Mesodermal cell (in vitro differentiated cells): ENCODE measurements around the gene NFKBIA.

Experiments used
- H3K27ac ChIP-seq: 2 replicates; pipeline ENCODE4 v1.7.0; 2013; ENCODE audit warnings: mild to moderate bottlenecking, low read depth, low read length, moderate library complexity; ENCODE audit not compliant: severe bottlenecking
- H3K36me3 ChIP-seq: 2 replicates; pipeline ENCODE4 v1.7.1; 2013; ENCODE audit warnings: mild to moderate bottlenecking, low read length, moderate library complexity; ENCODE audit not compliant: control insufficient read depth, insufficient read depth
- H3K4me1 ChIP-seq: one replicate; pipeline ENCODE4 v1.7.1; 2013; ENCODE audit warnings: mild to moderate bottlenecking, low read length; ENCODE audit not compliant: insufficient read depth, control insufficient read depth, poor library complexity, severe bottlenecking
- H3K4me3 ChIP-seq: 2 replicates; pipeline ENCODE4 v1.7.0; 2013; ENCODE audit warnings: low read length, control low read depth, mild to moderate bottlenecking; ENCODE audit not compliant: insufficient read depth, poor library complexity, severe bottlenecking; ENCODE audit errors: extremely low read depth
- H3K9me3 ChIP-seq: 2 replicates; pipeline ENCODE4 v1.7.1; 2013; ENCODE audit warnings: mild to moderate bottlenecking, low read length, moderate library complexity; ENCODE audit not compliant: control insufficient read depth
- WGBS, 2 experiments: methylation state at CpG; one replicate each; pipeline ENCODE4 v1.1.5; 2013; ENCODE audit warnings: missing lambda C conversion rate in 2 of 2; ENCODE audit not compliant: insufficient coverage in 2 of 2; 5-methylcytosine and 5-hydroxymethylcytosine counted together

Gene NFKBIA

DNA sequence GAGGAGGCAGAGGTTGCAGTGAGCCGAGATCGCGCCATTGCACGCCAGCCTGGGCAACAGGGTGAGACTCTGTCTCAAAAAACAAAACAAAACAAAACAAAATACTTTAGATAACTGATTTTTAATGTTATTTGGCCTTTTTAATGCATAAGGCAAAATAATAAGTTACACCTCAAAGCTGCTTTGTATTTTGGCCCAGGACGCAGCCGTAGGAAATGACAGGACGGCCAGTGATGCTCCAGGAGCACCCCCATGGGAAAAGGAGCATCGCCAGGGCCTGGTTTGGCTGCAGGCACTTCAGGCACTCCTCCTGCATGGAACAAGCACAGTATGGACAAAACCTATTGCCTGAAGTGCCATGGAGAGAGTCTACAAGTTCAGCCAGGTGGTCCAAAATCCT, 3.5 kb upstream of the NFKBIA start:
- Histone ChIP-seq H3K27ac (no peak overlapping the region), H3K9me3 (no peaks in the 10 kb centered on the region), H3K4me1 (peaks cover 8% of the 10 kb centered on the region), H3K36me3 (peaks cover 7% of the 10 kb centered on the region), H3K4me3 (no peak overlapping the region)
- WGBS, 2 experiments: 98% methylated on average over 4 to 6 of the region's 8 CpGs

DNA sequence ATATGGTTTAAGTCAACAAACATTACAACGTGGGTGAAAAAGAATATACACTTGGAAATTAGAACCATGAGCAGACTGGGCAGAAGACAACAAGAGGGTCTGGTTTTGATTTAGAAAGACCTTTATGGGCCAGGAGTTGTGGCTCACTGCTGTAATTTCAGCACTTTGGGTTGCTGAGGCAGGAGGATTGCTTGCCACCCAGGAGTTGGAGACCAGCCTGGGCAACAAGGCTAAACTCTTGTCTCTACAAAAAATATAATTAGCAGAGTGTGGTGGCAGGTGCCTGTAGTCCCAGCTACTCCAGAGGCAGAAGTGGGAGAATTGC, 2.7 kb upstream of the NFKBIA start:
- no peak overlapping the region for H3K4me3 ChIP-seq
- 100% methylated on average over 1 of the region's 1 CpG; no CpG with 5 or more reads in 1 of the 2 experiments for WGBS, 2 experiments
- H3K4me1 ChIP-seq: peaks cover 15% of the 10 kb centered on the region

GRCh38 chr14:35406506-35407305, 2.2 kb upstream of the NFKBIA start:
- Histone ChIP-seq H3K4me3 (no peak overlapping the region), H3K27ac (no peak overlapping the region), H3K4me1 (peaks cover 19% of the 10 kb centered on the region), H3K36me3 (peaks cover 20% of the 10 kb centered on the region), H3K9me3 (no peaks in the 10 kb centered on the region)
- 0 to 22% methylated on average over 1 to 3 of the region's 5 CpGs for WGBS, 2 experiments

More for the DNA sequence above, 2.7 kb upstream of the NFKBIA start:
- Histone ChIP-seq H3K27ac (no peak overlapping the region), H3K36me3 (peaks cover 14% of the 10 kb centered on the region), H3K9me3 (no peaks in the 10 kb centered on the region)

- no CpG with 5 or more reads among the region's 2 CpGs for WGBS, 2 experiments
Observed at GRCh38 chr14:35406090-35406489, 1.5 kb upstream of the NFKBIA start.

DNA sequence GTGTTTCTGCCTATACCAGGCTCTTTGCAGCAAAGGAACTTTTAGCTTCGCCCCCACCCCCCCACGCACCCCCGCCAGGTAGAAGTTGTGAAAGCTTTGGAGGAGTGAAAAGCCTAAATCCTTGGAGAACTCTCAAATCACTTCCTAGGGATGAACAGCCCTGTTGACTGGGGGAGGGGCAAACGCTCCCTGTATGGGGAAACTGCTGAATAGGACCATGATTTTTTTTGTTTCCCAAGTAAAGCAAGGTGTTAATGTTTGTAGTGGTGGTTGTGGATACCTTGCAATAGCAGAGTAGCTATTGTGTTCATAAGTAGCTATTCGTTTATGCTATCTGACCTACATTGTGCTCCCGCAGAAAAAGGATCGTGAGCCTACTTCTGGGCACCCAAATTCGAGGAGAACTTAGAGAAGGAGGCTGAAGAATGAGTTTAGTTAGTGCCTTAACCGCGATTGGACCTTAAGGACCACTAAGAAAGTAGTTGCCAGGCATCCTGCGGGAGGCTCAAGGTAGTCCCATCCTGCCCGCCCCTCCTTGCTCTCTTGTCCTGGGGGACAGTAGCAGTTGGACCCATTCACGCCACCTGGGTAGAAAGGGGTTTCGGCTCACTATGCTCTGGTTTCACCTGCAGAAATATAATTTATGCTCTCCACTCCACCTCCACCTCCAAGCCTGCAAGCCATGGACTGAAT, 901 bp upstream of the NFKBIA start:
- peaks cover 19% of the 10 kb centered on the region for H3K4me1 ChIP-seq
- peak overlapping the region; percentile 82 for H3K4me3 ChIP-seq
- H3K36me3 ChIP-seq: peaks cover 32% of the 10 kb centered on the region
- no peaks in the 10 kb centered on the region for H3K9me3 ChIP-seq
- H3K27ac ChIP-seq: peak overlapping the region; percentile 92
- WGBS, 2 experiments: 44% methylated on average over 8 to 10 of the region's 14 CpGs

More at GRCh38 chr14:35406090-35406489, 1.5 kb upstream of the NFKBIA start:
- Histone ChIP-seq H3K36me3 (peaks cover 26% of the 10 kb centered on the region), H3K9me3 (no peaks in the 10 kb centered on the region), H3K4me3 (no peak overlapping the region), H3K27ac (no peak overlapping the region), H3K4me1 (peaks cover 19% of the 10 kb centered on the region)

DNA sequence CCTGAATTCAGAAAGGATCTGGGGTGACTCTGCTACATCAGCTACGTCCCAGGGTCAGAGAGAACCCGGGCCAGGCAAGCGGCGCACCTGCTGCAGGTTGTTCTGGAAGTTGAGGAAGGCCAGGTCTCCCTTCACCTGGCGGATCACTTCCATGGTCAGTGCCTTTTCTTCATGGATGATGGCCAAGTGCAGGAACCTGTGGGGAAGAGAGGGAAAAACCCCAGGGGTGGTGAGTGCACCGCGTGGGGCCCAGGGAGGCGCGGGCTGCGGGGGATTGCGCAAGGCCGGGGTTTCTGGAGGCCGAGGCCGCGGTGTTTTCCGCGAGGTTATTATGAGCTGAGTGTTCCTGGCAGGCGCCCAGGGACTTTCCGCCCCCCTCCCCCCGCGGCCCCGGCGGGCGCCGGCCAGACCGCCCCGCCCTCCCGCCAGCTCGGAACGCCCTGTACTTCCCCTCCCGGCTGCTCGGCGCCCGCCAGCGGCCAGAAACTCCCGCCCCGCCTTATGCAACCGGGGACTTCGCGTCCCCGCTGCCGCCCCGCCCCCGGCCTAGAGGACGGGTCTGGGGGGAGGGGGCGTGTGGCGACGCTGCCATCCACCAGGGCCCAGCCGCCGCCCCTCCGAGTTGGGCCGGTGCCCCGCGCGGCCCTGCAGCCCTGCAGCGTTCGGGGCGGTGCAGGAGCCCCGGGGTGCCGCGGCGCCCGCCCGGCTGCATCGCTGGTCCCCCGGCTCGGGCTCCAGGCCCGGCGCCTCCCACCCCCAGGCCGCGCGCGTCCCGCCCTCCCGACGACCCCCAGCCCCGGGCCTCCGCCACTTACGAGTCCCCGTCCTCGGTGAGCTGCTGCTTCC, 723 bp downstream of the NFKBIA start:
- WGBS, 2 experiments: 3 to 4% methylated on average over 57 to 66 of the region's 81 CpGs
- H3K27ac ChIP-seq: peak overlapping the region; percentile 92
- H3K4me1 ChIP-seq: peaks cover 19% of the 10 kb centered on the region
- no peaks in the 10 kb centered on the region for H3K9me3 ChIP-seq
- peak overlapping the region; percentile 82 for H3K4me3 ChIP-seq
- peaks cover 38% of the 10 kb centered on the region for H3K36me3 ChIP-seq

DNA sequence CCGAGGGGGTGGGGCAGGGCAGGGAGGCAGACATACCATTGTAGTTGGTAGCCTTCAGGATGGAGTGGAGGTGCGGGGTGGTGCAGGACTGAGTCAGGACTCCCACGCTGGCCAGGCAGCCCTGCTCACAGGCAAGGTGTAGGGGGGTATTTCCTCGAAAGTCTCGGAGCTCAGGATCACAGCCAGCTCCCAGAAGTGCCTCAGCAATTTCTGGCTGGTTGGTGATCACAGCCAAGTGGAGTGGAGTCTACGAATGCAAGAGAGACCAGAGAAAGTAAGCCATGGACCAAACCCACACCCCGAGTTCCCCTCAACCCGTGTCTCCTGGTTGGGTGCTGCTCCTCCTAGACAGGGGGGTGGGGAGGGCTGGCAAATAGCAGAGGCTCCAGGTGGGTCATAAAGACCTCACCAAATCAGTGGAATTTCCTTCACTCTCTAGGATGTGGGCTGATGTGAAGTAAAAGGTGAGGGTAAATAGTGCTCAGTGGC, 1.4 kb downstream of the NFKBIA start:
- H3K4me3 ChIP-seq: peak overlapping the region; percentile 82
- no peaks in the 10 kb centered on the region for H3K9me3 ChIP-seq
- peaks cover 24% of the 10 kb centered on the region for H3K4me1 ChIP-seq
- peak overlapping the region; percentile 64 for H3K27ac ChIP-seq
- 86 to 92% methylated on average over 4 to 6 of the region's 8 CpGs for WGBS, 2 experiments
- H3K36me3 ChIP-seq: peaks cover 38% of the 10 kb centered on the region

DNA sequence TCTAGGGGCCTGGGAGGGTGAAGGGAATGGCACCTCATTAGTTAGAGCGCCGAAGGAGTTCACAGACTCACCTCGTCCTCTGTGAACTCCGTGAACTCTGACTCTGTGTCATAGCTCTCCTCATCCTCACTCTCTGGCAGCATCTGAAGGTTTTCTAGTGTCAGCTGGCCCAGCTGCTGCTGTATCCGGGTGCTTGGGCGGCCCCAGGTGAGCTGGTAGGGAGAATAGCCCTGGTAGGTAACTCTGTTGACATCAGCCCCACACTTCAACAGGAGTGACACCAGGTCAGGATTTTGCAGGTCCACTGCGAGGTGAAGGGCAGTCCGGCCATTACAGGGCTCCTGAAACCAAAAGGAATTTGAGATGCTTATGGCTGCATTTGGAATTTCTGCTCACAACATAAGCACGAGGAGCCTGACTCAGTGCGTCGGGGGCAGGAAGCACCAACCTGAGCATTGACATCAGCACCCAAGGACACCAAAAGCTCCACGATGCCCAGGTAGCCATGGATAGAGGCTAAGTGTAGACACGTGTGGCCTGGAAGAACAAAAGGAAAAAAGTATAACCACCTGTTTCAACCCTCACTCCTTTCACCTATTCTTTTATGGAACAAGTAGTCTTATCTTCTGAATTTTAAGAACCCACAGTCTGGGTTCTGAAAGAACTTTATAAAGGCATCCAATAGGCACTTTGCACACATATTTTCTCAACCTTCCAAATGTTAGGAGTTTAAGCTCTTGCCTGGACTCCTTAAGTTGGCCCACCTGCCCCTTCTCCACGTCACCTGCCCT, 2.0 kb downstream of the NFKBIA start:
- Histone ChIP-seq H3K4me3 (peak overlapping the region; percentile 82), H3K4me1 (peaks cover 30% of the 10 kb centered on the region), H3K9me3 (no peaks in the 10 kb centered on the region), H3K36me3 (peaks cover 38% of the 10 kb centered on the region), H3K27ac (no peak overlapping the region)
- WGBS, 2 experiments: 84 to 87% methylated on average over 6 to 7 of the region's 14 CpGs

- no peak overlapping the region for H3K27ac ChIP-seq
- H3K4me1 ChIP-seq: peaks cover 34% of the 10 kb centered on the region
- peaks cover 38% of the 10 kb centered on the region for H3K36me3 ChIP-seq
- H3K4me3 ChIP-seq: peak overlapping the region; percentile 82
- H3K9me3 ChIP-seq: no peaks in the 10 kb centered on the region
- WGBS, 2 experiments: 71 to 77% methylated on average over 4 to 6 of the region's 14 CpGs
Observed at GRCh38 chr14:35401422-35402265, 2.9 kb downstream of the NFKBIA start.
